Left kidney (tissue), 2 donors: ENCODE data around the gene DENND6A. TPM values are rescaled to one million over a fixed set of nuclear protein-coding genes. Genes with fewer than 3 reads are reported as not detected.

Experiments used
- DNase-seq: peaks from one replicate; pipeline ENCODE4 v3.0.0-alpha.2; 2013
- polyA plus RNA-seq: library from polyadenylated mRNA; unstranded; fragments of 120-200 nt; gene quantifications from one replicate; pipeline ENCODE4 v1.2.1, GENCODE V29; 2013; ENCODE audit not compliant: insufficient read length

DENND6A gene
- polyA plus RNA-seq, 1 donor = 41.0 TPM

DNA sequence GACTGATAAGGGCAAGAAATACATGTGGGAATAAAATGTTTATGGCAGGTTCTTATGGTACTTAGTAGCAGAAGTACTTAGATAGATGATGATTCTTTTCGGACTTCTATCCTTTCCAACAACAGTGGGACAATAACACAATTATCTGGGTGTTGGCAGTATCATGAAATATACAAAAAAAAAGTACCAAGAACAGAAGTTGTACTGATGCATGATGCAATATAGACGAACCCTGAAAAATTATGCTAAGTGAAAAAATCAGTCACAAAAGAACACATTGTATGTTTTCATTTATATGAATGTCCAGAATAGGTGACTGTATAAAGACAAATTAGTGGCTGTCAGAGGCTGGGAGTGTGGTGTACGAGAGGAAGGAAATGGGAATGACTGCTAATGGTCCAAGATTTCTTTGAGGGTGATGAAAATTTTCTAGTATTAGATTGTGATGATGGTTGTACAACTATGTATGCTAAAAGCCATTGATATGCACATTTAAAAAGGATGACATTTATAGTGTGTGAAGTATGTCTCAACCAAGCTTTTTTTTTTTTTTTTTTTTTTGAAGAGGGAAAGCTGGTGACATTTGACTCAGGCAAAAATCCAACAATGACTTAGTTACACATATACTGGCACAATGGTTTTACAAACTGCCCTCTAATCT lies 116.8 kb downstream of the DENND6A start:
- no peak for DNase-seq

Other genes starting within 250 kb of the DENND6A start
- 3.0 TPM for gene DNAH12, start 148.7 kb downstream of the DENND6A start, polyA plus RNA-seq
- gene PDE12, start 136.8 kb downstream of the DENND6A start, polyA plus RNA-seq = 14.3 TPM
- 240 TPM for gene ARF4, start 95.7 kb downstream of the DENND6A start, polyA plus RNA-seq
- 59.4 TPM for gene SLMAP, start 63.2 kb upstream of the DENND6A start, polyA plus RNA-seq